WI38 (cell line): Measurements from ENCODE around the gene GALR3.

Source experiments
- H3K4me3 ChIP-seq: 2 replicates; pipeline ENCODE4 v1.5.1; 2011; ENCODE audit warnings: low read depth, mild to moderate bottlenecking, control low read depth, low read length
- CTCF ChIP-seq: IDR thresholded peaks from 2 replicates; pipeline ENCODE4 v1.5.1; 2012; ENCODE audit warnings: low read depth, mild to moderate bottlenecking, control low read depth, low read length

GALR3 gene

GRCh38 chr22:37820350-37820749, 2.8 kb upstream of the GALR3 start:
- H3K4me3 ChIP-seq, result no peak overlapping the region
- TF ChIP-seq CTCF, result no peak

GRCh38 chr22:37822079-37822833, 926 bp upstream of the GALR3 start:
- no peak overlapping the region for H3K4me3 ChIP-seq
- no peak for TF ChIP-seq CTCF

GRCh38 chr22:37824674-37825641, 1.8 kb downstream of the GALR3 start:
- H3K4me3 ChIP-seq, result no peak overlapping the region
- TF ChIP-seq CTCF, result no peak

- no peak overlapping the region for H3K4me3 ChIP-seq
- no peak for TF ChIP-seq CTCF
Measured at GRCh38 chr22:37827056-37827455, 3.9 kb downstream of the GALR3 start.

- no peak for TF ChIP-seq CTCF
- H3K4me3 ChIP-seq, result no peak overlapping the region
Measured at GRCh38 chr22:37830093-37830842, 7.1 kb downstream of the GALR3 start.

GRCh38 chr22:37831472-37831871, 8.3 kb downstream of the GALR3 start:
- no peak for TF ChIP-seq CTCF
- no peak overlapping the region for H3K4me3 ChIP-seq
